Nephron (organoid): ENCODE data around the gene EFNA2.

ENCODE experiments used
- H3K27ac Mint-ChIP-seq, 3 experiments: 2 replicates each; pipeline ENCODE4 v1.8.0; 2020; ENCODE audit warnings: mixed read lengths in 3 of 3, mild to moderate bottlenecking in 2 of 3, moderate library complexity in 1 of 3
- H3K27me3 Mint-ChIP-seq: 2 replicates; pipeline ENCODE4 v1.8.0; 2021; ENCODE audit warnings: low read depth, mild to moderate bottlenecking, moderate library complexity, mixed read lengths
- H3K36me3 Mint-ChIP-seq: 2 replicates; pipeline ENCODE4 v1.8.0; 2020; ENCODE audit warnings: low read depth, mixed read lengths
- H3K4me1 Mint-ChIP-seq: 2 replicates; pipeline ENCODE4 v1.8.0; 2020; ENCODE audit warnings: mixed read lengths
- H3K4me3 Mint-ChIP-seq, 3 experiments: 2 replicates each; pipeline ENCODE4 v1.8.0; 2020; ENCODE audit warnings: mild to moderate bottlenecking in 3 of 3, mixed read lengths in 3 of 3, moderate library complexity in 2 of 3
- H3K9me3 Mint-ChIP-seq: 2 replicates; pipeline ENCODE4 v1.8.0; 2020; ENCODE audit warnings: mixed read lengths
- TF ChIP-seq, protein P1 (sequence below), 3 experiments: fragments of 200-600 bp; sonication (generic); IDR thresholded peaks; one replicate each; pipeline ENCODE4 v1.5.0; 2021; ENCODE audit warnings: antibody characterized with exemption in 3 of 3; ENCODE audit not compliant: unreplicated experiment in 3 of 3

Gene EFNA2

DNA sequence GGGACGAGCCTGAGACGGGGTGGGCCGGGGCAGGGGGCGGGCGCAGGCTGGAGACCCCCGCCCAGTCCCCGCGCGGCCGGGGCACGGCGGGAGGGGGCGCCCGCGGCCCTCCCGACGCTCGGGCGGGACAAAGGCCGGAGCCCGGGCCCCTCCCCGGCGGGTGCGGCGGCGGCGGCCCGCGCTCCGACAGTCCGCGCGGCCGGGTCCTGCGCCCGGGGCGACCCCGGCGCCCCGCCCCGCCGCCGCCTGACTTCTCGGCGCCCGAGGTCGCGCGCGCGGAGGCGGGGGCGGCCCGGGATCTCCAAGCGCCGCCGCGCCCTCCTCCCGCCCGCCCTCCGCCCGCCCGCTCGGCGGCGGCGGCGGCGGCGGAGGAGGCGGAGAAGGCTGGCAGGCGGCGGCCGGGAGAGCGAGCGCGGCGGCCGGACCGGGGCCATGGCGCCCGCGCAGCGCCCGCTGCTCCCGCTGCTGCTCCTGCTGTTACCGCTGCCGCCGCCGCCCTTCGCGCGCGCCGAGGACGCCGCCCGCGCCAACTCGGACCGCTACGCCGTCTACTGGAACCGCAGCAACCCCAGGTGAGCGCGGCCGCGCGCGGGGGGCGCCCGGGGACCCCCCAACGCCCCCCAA lies at the start of gene EFNA2:
TSS of gene EFNA2 (plus strand) at position 137 of the 624 bp plus-strand sequence. CDS start at position 433, 296 bp downstream.
- Mint-ChIP-seq H3K27ac (peak within 1 kb of the TSS; percentile 64 to 68 (median 64)), H3K36me3 (no peaks in the 10 kb centered on the region), H3K4me1 (peaks cover 10% of the 10 kb centered on the region), H3K27me3 (peaks cover 6% of the 10 kb centered on the region), H3K9me3 (no peaks in the 10 kb centered on the region), H3K4me3 (peak within 1 kb of the TSS; percentile 84 to 86 (median 86))
- TF ChIP-seq, protein P1, sequence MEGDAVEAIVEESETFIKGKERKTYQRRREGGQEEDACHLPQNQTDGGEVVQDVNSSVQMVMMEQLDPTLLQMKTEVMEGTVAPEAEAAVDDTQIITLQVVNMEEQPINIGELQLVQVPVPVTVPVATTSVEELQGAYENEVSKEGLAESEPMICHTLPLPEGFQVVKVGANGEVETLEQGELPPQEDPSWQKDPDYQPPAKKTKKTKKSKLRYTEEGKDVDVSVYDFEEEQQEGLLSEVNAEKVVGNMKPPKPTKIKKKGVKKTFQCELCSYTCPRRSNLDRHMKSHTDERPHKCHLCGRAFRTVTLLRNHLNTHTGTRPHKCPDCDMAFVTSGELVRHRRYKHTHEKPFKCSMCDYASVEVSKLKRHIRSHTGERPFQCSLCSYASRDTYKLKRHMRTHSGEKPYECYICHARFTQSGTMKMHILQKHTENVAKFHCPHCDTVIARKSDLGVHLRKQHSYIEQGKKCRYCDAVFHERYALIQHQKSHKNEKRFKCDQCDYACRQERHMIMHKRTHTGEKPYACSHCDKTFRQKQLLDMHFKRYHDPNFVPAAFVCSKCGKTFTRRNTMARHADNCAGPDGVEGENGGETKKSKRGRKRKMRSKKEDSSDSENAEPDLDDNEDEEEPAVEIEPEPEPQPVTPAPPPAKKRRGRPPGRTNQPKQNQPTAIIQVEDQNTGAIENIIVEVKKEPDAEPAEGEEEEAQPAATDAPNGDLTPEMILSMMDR (IDR thresholded peaks at IDR 0.05; ENCODE audit: unreplicated experiment in 3 of 3): no peak

- Mint-ChIP-seq H3K4me1 (peaks cover 26% of the 10 kb centered on the region), H3K36me3 (no peaks in the 10 kb centered on the region), H3K27me3 (no peaks in the 10 kb centered on the region), H3K9me3 (no peaks in the 10 kb centered on the region), H3K4me3 (peak overlapping the region in 2 of 3 experiments; percentile 12 to 69), H3K27ac (no peak overlapping the region)
- TF ChIP-seq, protein P1 (IDR thresholded peaks at IDR 0.05; ENCODE audit: unreplicated experiment in 3 of 3): no peak
These were observed 49.1 kb upstream of the EFNA2 start for GRCh38 chr19:1236576-1236975.

GRCh38 chr19:1237027-1237659 lies 48.5 kb upstream of the EFNA2 start:
- no peak overlapping the region for H3K27ac Mint-ChIP-seq
- peak overlapping the region; percentile 48 to 78 (median 61) for H3K4me3 Mint-ChIP-seq
- TF ChIP-seq, protein P1 (IDR thresholded peaks at IDR 0.05; ENCODE audit: unreplicated experiment in 3 of 3): no peak
- H3K36me3 Mint-ChIP-seq: no peaks in the 10 kb centered on the region
- H3K4me1 Mint-ChIP-seq: peaks cover 22% of the 10 kb centered on the region
- no peaks in the 10 kb centered on the region for H3K9me3 Mint-ChIP-seq
- H3K27me3 Mint-ChIP-seq: no peaks in the 10 kb centered on the region

- Mint-ChIP-seq H3K27me3 (no peaks in the 10 kb centered on the region), H3K4me3 (peak within 1 kb of the TSS; percentile 82 to 86 (median 86)), H3K4me1 (peaks cover 15% of the 10 kb centered on the region), H3K36me3 (no peaks in the 10 kb centered on the region), H3K27ac (peak within 1 kb of the TSS; percentile 46 to 77 (median 74)), H3K9me3 (no peaks in the 10 kb centered on the region)
- TF ChIP-seq, protein P1 (IDR thresholded peaks at IDR 0.05; ENCODE audit: unreplicated experiment in 3 of 3): no peak
These were observed 47.8 kb upstream of the EFNA2 start, which contains the start of gene CBARP for GRCh38 chr19:1237754-1238368. Gene CBARP, minus strand, starts transcription at chr19:1238005. Its CDS starts 1,905 bp downstream, at chr19:1236100.

GRCh38 chr19:1238369-1239303 lies 47.0 kb upstream of the EFNA2 start:
- Mint-ChIP-seq H3K36me3 (no peaks in the 10 kb centered on the region), H3K4me3 (peak overlapping the region; percentile 82 to 86 (median 86)), H3K9me3 (no peaks in the 10 kb centered on the region), H3K27me3 (no peaks in the 10 kb centered on the region), H3K4me1 (peaks cover 20% of the 10 kb centered on the region), H3K27ac (peak overlapping the region; percentile 46 to 77 (median 74))
- TF ChIP-seq, protein P1 (IDR thresholded peaks at IDR 0.05; ENCODE audit: unreplicated experiment in 3 of 3): no peak
